HG03108 (cell line): ENCODE results near the gene HEATR1.
"Not testable (repeated sequence)": the region's sequence is repeated elsewhere in the genome, so short reads cannot be mapped to it uniquely, and the experiment has no call there.

Experiments used
- ATAC-seq: cut with Tn5 transposase; IDR thresholded peaks from one replicate; pipeline ENCODE4 v1.9.1; 2021; ENCODE audit warnings: moderate library complexity; ENCODE audit not compliant: unreplicated experiment

HEATR1 gene

GRCh38 chr1:236509647-236510401, 94.5 kb downstream of the HEATR1 start:
- ATAC-seq: no peak

DNA sequence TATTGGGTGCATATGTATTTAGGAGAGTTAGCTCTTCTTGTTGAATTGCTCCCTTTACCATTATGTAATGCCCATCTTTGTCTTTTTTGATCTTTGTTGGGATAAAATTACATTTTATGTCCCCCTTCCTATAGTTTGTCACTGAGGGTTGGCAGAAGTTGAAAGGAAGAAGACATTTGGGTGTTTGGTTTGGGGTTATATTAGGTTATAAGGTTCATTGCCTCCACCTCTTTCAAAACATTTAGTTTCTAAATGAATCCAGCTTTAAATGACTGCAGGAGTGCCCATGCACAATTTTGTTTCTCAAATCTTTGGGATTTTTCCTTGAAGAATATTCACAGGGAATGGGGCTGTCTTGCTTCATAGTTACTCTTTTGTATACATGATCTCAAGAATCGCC, 95.1 kb downstream of the HEATR1 start:
- no peak for ATAC-seq

- ATAC-seq: no peak
Observed at GRCh38 chr1:236508593-236509027, 95.7 kb downstream of the HEATR1 start.

GRCh38 chr1:236507022-236507700, 97.2 kb downstream of the HEATR1 start:
- ATAC-seq: no peak

- ATAC-seq: not testable (repeated sequence)
Observed at GRCh38 chr1:236504338-236504737, 100.0 kb downstream of the HEATR1 start.

DNA sequence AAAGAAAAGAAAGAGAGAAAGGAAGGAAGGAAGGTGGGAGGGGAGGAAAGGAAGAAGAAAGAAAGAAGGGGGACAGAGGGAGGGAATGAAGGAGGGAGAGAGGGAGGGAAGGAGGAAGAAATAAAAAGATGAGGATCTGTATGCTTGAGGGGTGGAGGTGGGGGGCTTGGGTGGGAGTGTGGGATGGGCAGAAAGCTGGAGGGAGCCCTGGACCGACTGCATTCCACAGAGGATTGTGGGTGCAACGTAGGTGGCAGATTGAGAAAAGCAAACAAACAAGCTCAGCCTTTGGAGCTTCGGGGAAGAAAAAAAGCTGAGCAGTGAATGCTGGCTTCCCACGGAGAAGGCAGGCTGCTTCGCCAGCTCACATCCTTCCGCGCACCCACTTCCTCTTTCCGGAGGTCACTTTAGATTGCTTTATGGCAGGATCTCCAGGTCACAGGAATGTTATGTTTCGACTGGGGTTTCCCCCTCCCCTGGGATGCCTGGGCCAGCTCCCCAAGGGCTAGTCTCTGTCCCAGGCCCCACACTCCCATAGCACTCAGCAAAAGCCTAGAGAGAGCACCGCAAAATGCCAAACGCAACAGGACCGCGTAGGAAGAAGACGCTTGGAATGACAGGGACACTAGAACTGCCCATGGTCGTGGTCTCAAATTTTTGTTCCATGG, 101.2 kb downstream of the HEATR1 start:
- no peak for ATAC-seq

DNA sequence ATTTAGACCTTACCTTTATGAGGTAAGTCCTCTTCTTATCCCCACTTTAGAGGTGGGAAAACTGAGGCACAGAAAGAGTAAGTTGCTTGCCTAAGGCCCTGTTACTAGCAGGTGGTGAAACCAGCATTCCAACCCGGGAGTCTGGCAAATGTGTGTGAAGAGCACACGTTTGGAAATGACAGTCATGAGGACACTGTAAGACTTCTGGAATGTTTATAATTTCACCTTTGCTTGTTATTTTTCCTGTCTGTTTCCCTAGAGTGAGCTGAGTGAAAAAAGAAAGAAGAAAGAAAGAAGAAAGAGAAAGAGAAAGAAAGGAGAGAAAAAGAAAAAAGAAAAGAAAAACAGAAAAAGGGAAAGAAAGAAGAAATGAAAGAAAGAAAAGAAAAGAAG, 101.7 kb downstream of the HEATR1 start:
- no peak for ATAC-seq

GRCh38 chr1:236501093-236501492, 103.2 kb downstream of the HEATR1 start:
- no peak for ATAC-seq
